Type B pancreatic cell (in vitro differentiated cells): ENCODE data around the gene PJA2. TPM values are rescaled to one million over a fixed set of nuclear protein-coding genes. Genes with fewer than 3 reads are reported as not detected.

Source experiments
- DNase-seq: peaks from one replicate; pipeline ENCODE4 v3.0.0; 2021; ENCODE audit warnings: mixed read lengths; ENCODE audit not compliant: unreplicated experiment; ENCODE audit errors: extremely low spot score
- H3K27ac Mint-ChIP-seq: 2 replicates; pipeline ENCODE4 v1.8.0; 2021; ENCODE audit warnings: mild to moderate bottlenecking, mixed read lengths
- H3K27me3 Mint-ChIP-seq: 2 replicates; pipeline ENCODE4 v1.8.0; 2021; ENCODE audit warnings: mixed read lengths
- H3K36me3 Mint-ChIP-seq: 2 replicates; pipeline ENCODE4 v1.8.0; 2021; ENCODE audit warnings: mixed read lengths
- H3K4me1 Mint-ChIP-seq: one replicate; pipeline ENCODE4 v1.8.0; 2021; ENCODE audit warnings: mixed read lengths; ENCODE audit not compliant: unreplicated experiment
- H3K4me3 Mint-ChIP-seq: 2 replicates; pipeline ENCODE4 v1.8.0; 2021; ENCODE audit warnings: mild to moderate bottlenecking, mixed read lengths
- H3K9me3 Mint-ChIP-seq: 2 replicates; pipeline ENCODE4 v1.8.0; 2021; ENCODE audit warnings: mixed read lengths
- total RNA-seq: library from RNA; stranded (reverse); gene quantifications from 2 replicates; pipeline ENCODE4 v1.2.1, GENCODE V29; 2021; ENCODE audit warnings: low replicate concordance
- TF ChIP-seq, protein P1 (sequence below): fragments of 200-600 bp; sonication (generic); conservative IDR thresholded peaks from 2 replicates; pipeline ENCODE4 v1.5.0; 2021; ENCODE audit warnings: antibody characterized with exemption, mild to moderate bottlenecking

The PJA2 gene
- total RNA-seq, 1 donor from 2014 or later: 79.9 TPM

DNA sequence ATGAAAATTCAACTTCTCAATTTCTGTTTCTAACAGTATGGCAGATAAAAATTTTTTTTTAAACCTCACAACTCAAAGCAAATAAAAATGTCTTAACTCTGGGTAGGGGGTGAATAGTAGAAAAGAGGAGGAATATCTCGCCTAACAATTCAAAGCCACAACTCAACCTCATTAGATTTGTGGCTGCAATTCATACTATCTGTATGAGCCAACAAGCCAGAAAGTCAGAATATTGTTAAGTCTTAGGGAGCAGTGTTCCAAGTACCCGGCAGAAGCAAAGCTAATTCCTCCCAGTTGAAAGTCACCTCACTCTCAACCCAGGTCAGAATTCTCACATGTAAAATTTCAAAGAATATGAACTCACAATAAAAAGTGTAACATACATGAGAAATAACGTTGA is 15.0 kb downstream of the PJA2 start:
- no peak for DNase-seq
- TF ChIP-seq, protein P1, sequence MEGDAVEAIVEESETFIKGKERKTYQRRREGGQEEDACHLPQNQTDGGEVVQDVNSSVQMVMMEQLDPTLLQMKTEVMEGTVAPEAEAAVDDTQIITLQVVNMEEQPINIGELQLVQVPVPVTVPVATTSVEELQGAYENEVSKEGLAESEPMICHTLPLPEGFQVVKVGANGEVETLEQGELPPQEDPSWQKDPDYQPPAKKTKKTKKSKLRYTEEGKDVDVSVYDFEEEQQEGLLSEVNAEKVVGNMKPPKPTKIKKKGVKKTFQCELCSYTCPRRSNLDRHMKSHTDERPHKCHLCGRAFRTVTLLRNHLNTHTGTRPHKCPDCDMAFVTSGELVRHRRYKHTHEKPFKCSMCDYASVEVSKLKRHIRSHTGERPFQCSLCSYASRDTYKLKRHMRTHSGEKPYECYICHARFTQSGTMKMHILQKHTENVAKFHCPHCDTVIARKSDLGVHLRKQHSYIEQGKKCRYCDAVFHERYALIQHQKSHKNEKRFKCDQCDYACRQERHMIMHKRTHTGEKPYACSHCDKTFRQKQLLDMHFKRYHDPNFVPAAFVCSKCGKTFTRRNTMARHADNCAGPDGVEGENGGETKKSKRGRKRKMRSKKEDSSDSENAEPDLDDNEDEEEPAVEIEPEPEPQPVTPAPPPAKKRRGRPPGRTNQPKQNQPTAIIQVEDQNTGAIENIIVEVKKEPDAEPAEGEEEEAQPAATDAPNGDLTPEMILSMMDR: no peak
- Mint-ChIP-seq H3K4me3 (no peak overlapping the region), H3K9me3 (peaks cover 5% of the 10 kb centered on the region), H3K27ac (no peak overlapping the region), H3K27me3 (no peaks in the 10 kb centered on the region), H3K4me1 (peaks cover 13% of the 10 kb centered on the region), H3K36me3 (peaks cover 37% of the 10 kb centered on the region)

DNA sequence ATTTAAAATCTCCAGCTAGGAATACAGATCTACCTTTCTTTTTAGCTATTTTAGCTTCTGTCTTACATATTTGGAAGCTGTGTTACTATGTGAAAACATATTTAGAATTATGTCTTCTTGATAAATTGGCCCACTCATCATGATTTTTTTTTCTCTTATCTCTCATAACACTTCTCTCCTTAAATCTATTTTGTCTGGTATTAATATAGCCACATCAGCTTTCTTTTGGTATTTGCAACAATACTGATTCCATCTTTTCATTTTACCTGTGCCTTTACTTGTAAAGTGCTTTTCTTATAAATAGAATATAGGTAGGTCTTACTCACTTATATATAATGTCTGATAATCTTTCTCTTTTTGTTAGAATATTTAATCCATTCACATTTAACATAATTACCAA is 19.6 kb downstream of the PJA2 start:
- Mint-ChIP-seq H3K9me3 (peaks cover 5% of the 10 kb centered on the region), H3K4me3 (no peak overlapping the region), H3K36me3 (peaks cover 31% of the 10 kb centered on the region), H3K27ac (no peak overlapping the region), H3K27me3 (no peaks in the 10 kb centered on the region), H3K4me1 (peaks cover 12% of the 10 kb centered on the region)
- no peak for DNase-seq
- TF ChIP-seq, protein P1: no peak

DNA sequence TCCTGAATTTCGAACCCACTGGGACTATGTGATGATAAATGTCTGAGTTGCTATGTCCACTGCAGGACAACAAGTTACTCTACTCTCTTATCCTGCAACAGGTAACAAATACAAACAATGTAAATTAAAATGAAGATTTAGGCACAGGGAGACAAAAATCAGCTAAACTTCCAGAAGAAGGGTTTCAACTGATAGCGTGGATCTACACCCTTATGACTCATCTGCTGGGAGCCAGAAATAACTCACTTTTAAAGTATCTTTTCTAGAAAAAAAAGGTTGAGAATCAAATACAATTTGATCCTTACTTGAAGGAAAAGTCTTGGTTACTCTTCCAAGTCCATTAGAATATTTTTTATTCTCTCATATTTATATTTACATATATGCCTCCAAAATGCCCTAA is 21.4 kb downstream of the PJA2 start:
- Mint-ChIP-seq H3K9me3 (peaks cover 5% of the 10 kb centered on the region), H3K27me3 (no peaks in the 10 kb centered on the region), H3K4me3 (no peak overlapping the region), H3K4me1 (peaks cover 6% of the 10 kb centered on the region), H3K36me3 (peaks cover 27% of the 10 kb centered on the region), H3K27ac (no peak overlapping the region)
- no peak for DNase-seq
- TF ChIP-seq, protein P1: no peak

DNA sequence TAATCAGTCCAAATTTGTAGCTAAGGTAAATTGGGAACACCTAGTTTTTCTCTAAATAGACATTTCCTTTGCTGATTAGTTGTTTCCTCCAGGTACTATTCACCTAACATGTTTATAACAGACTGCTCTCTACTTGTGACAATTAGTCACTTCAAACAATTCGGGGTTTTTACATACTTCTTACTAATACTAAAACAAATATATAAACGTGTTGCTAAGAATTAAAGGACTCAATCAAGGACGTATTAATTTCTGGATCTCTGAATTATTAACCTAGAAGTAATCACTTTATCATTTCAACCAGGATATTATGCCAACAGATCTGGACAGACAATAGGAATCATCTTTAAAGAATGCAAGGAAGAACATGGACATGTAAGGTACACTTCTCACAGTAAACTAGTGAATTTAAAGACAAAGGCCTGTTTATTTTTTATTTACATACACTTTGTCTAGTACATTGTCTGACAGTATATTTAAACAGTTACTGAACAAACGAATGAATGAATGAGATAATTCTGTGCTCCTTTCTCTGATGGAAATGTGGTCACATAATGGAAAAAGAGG is 22.3 kb downstream of the PJA2 start:
- Mint-ChIP-seq H3K36me3 (peaks cover 23% of the 10 kb centered on the region), H3K9me3 (peaks cover 1% of the 10 kb centered on the region)

DNA sequence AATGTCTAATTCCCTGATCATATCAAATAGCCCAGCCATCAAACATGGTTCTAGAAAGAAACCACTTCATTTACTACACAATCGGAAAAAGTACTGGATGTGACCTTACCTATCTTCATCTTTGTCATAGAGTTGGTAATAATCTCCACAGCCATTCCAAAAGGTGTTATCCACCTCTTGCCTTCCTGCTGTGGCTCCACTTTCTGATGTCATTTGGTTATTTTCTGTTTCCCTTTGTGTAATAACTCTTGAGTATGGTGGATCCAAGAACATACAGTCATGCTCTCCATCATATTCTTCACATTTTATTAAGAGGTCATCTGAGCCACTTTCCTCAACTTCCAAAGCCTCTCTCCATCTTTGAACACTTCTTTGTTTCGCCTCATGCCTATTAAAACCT is 31.7 kb downstream of the PJA2 start:
- Mint-ChIP-seq H3K36me3 (peaks cover 31% of the 10 kb centered on the region), H3K27me3 (no peaks in the 10 kb centered on the region), H3K27ac (no peak overlapping the region), H3K9me3 (no peaks in the 10 kb centered on the region), H3K4me1 (peaks cover 10% of the 10 kb centered on the region), H3K4me3 (no peak overlapping the region)
- DNase-seq: no peak
- TF ChIP-seq, protein P1: no peak

More for the DNA sequence above, 22.3 kb downstream of the PJA2 start:
- no peak for DNase-seq
- Mint-ChIP-seq H3K4me1 (peaks cover 6% of the 10 kb centered on the region), H3K27me3 (no peaks in the 10 kb centered on the region), H3K4me3 (no peak overlapping the region), H3K27ac (no peak overlapping the region)
- TF ChIP-seq, protein P1: no peak

DNA sequence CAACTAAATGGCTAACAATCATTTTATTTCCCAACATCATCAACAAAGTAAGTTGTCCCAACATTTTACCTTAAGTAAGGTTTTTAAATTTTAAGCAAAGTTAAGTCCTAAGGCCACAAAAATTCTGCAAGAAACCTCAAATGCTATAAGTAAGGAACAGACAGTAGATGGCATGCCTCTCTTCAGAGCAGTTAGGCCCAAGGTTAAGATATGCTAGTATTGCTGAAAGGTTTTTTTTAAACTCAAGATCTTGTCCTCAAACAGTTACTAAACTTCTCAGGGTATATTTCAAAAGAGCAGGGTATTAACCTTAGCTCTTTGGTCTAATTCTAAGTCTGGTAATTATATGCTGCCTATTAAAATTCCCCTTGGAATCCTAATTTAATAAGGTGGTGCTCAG is 35.1 kb downstream of the PJA2 start:
- no peak for DNase-seq
- Mint-ChIP-seq H3K4me1 (peaks cover 10% of the 10 kb centered on the region), H3K4me3 (no peak overlapping the region), H3K27me3 (no peaks in the 10 kb centered on the region), H3K27ac (no peak overlapping the region), H3K9me3 (peaks cover 3% of the 10 kb centered on the region), H3K36me3 (peaks cover 26% of the 10 kb centered on the region)
- TF ChIP-seq, protein P1: no peak
